IPS DF 19.7 (cell line): ENCODE measurements around the gene NEDD1.

ENCODE experiments used
- DNase-seq: peaks from one replicate; pipeline ENCODE4 v3.0.0-alpha.2; 2013; ENCODE audit warnings: low read depth, low spot score

Gene NEDD1

GRCh38 chr12:96901175-96901574 is 5.9 kb upstream of the NEDD1 start:
- no peak for DNase-seq

GRCh38 chr12:96902076-96902475 is 5.0 kb upstream of the NEDD1 start:
- DNase-seq, result no peak

GRCh38 chr12:96906498-96906848 is 584 bp upstream of the NEDD1 start:
- DNase-seq, result no peak

GRCh38 chr12:96907671-96908422 is 790 bp downstream of the NEDD1 start:
- DNase-seq, result no peak

- no peak for DNase-seq
These were observed 1.3 kb downstream of the NEDD1 start for GRCh38 chr12:96908423-96908675.

GRCh38 chr12:96912261-96912660 is 5.2 kb downstream of the NEDD1 start:
- no peak for DNase-seq

- DNase-seq, result no peak
These were observed 5.9 kb downstream of the NEDD1 start for GRCh38 chr12:96912943-96913342.

GRCh38 chr12:96919510-96920210 is 12.6 kb downstream of the NEDD1 start:
- no peak for DNase-seq

GRCh38 chr12:96948782-96949181 is 41.7 kb downstream of the NEDD1 start:
- DNase-seq, result no peak

- no peak for DNase-seq
These were observed 72.5 kb downstream of the NEDD1 start for GRCh38 chr12:96979532-96979931.

GRCh38 chr12:96980991-96981414 is 73.9 kb downstream of the NEDD1 start:
- DNase-seq, result no peak

GRCh38 chr12:96981911-96982310 is 74.9 kb downstream of the NEDD1 start:
- DNase-seq, result no peak

GRCh38 chr12:96982671-96983070 is 75.6 kb downstream of the NEDD1 start:
- DNase-seq, result no peak

- DNase-seq, result no peak
These were observed 78.7 kb downstream of the NEDD1 start for GRCh38 chr12:96985515-96986362.

- DNase-seq, result no peak
These were observed 79.9 kb downstream of the NEDD1 start for GRCh38 chr12:96986883-96987523.

- no peak for DNase-seq
These were observed 81.9 kb downstream of the NEDD1 start for GRCh38 chr12:96988919-96989318.

GRCh38 chr12:96989916-96990315 is 82.9 kb downstream of the NEDD1 start:
- peak; percentile 38 for DNase-seq

- DNase-seq, result no peak
These were observed 87.8 kb downstream of the NEDD1 start for GRCh38 chr12:96994900-96995299.

GRCh38 chr12:96995861-96996260 is 88.8 kb downstream of the NEDD1 start:
- no peak for DNase-seq

GRCh38 chr12:96997797-96998484 is 90.9 kb downstream of the NEDD1 start:
- DNase-seq, result no peak

- no peak for DNase-seq
These were observed 96.2 kb downstream of the NEDD1 start for GRCh38 chr12:97003276-97003675.
